ENCODE data around the gene OR52M1.

OR52M1 gene

DNA sequence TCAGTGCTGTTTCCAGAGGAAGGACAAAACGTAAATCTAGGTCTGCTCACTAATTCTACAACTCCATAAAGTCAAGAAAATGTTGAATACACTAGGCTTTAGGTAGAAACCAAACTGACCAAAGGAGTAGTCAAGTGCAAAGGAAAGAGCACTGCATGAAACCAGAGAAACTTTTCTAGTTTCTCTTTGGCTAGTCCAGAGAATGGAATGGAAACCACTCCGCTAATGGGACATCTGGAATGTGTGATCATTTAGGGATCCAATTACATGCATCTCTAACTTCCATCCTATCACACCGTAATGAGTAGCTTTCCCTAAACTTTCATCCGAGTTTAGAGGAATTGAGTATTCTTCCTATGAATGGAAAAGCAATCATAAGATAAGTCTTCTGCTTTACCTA is 2.4 kb downstream of the OR52M1 start:
- TF ChIP-seq, protein P1, sequence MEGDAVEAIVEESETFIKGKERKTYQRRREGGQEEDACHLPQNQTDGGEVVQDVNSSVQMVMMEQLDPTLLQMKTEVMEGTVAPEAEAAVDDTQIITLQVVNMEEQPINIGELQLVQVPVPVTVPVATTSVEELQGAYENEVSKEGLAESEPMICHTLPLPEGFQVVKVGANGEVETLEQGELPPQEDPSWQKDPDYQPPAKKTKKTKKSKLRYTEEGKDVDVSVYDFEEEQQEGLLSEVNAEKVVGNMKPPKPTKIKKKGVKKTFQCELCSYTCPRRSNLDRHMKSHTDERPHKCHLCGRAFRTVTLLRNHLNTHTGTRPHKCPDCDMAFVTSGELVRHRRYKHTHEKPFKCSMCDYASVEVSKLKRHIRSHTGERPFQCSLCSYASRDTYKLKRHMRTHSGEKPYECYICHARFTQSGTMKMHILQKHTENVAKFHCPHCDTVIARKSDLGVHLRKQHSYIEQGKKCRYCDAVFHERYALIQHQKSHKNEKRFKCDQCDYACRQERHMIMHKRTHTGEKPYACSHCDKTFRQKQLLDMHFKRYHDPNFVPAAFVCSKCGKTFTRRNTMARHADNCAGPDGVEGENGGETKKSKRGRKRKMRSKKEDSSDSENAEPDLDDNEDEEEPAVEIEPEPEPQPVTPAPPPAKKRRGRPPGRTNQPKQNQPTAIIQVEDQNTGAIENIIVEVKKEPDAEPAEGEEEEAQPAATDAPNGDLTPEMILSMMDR (IDR thresholded peaks at IDR 0.05) = no peak
- peaks cover 0 to 10% (median 8%) of the 10 kb centered on the region in 3 donors for H3K9me3 ChIP-seq
- H3K4me3 ChIP-seq = no peak overlapping the region
- no peak overlapping the region for H3K27ac ChIP-seq
- H3K27me3 ChIP-seq = no peaks in the 10 kb centered on the region
- H3K4me1 ChIP-seq = no peaks in the 10 kb centered on the region
- DNase-seq = no peak
- H3K36me3 ChIP-seq = no peaks in the 10 kb centered on the region
- intact Hi-C loops (cut with DNase I; ENCODE audit: low total_unique reads) = no loop called here

DNA sequence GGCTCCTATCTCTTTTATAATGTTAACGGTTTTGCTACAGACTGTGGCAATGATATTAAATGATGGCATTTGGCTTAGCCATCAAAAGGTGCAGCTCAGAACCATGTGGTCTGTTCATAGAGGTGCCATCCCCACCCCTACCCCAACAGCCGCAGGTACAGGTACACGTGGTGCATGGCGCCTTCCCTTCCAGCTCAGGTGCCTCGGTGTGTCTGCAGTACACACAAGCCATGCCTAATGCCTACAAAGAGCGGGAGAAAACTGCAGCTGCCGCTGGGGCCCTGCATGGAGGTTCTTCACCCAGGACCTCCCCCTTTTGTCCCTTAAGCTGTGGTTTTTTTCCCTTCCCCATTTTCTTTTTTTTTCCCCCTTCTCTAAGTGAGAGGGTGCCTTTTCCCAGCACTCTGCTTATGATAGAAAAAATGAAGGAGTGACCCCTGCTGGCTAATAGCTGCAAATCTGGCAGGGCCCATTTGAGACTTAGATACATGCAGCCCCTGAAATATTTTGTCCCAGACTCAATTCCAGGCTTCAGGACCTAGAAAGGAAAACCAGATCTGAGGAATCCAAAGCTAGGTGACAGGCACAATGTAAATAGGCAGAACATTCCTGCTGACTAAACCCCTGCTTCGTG is 6.5 kb downstream of the OR52M1 start:
- Histone ChIP-seq H3K4me3 (no peak overlapping the region), H3K27me3 (peaks cover 0 to 2% of the 10 kb centered on the region in 2 donors), H3K9me3 (peaks cover 0 to 17% (median 8%) of the 10 kb centered on the region in 3 donors), H3K36me3 (no peaks in the 10 kb centered on the region), H3K4me1 (no peaks in the 10 kb centered on the region), H3K27ac (no peak overlapping the region)
- TF ChIP-seq, protein P1 (IDR thresholded peaks at IDR 0.05) = no peak
- intact Hi-C loops (cut with DNase I; ENCODE audit: low total_unique reads) = no loop called here
- DNase-seq = no peak

DNA sequence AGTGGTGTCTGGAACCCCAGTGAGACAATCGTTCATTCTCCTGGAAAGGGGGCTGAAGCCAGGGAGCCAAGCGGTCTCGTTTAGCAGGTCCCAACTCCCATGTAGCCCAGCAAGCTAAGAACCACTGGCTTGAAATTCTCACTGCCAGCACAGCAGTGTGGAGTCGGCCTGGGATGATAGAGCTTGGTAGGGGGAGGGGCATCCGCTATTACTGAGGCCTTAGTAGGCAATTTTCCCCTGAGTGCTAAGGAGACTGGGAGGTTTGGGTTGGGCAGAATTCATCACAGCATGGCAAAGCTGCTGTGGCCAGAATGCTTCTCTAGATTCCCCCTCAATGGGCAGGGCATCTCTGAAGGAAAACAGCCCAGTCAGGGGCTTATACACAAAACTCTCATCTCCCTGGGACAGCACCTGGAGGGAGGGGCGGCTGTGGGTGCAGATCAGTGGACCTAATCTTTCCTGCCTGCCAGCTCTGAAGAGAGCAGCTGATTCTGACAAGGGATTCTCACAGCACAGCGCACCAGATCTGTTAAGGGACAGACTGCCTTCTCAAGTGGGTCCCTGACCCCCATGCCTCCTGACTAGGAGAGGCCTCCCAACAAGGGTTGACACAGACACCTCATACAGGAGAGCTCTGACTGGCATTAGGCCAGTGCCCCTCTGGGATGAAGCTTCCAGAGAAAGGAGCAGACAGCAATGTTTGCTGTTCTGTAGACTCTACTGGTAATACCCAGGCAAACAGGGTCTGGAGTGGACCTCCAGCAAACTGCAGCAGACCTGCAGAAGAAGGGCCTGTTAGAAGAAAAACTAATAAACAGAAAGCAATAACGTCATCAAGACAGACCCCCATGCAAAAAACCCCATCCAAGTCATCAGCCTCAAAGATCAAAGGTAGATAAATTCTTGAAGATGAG is 14.8 kb downstream of the OR52M1 start:
- H3K4me1 ChIP-seq = peaks cover 0 to 2% (median 0%) of the 10 kb centered on the region in 4 donors
- intact Hi-C loops (cut with DNase I; ENCODE audit: low total_unique reads) = no loop called here
- TF ChIP-seq, protein P1 (IDR thresholded peaks at IDR 0.05) = no peak
- H3K36me3 ChIP-seq = no peaks in the 10 kb centered on the region
- no peak for DNase-seq
- H3K27ac ChIP-seq = no peak overlapping the region
- peaks cover 0 to 6% (median 0%) of the 10 kb centered on the region in 3 donors for H3K9me3 ChIP-seq
- no peak overlapping the region for H3K4me3 ChIP-seq
- no peaks in the 10 kb centered on the region for H3K27me3 ChIP-seq

DNA sequence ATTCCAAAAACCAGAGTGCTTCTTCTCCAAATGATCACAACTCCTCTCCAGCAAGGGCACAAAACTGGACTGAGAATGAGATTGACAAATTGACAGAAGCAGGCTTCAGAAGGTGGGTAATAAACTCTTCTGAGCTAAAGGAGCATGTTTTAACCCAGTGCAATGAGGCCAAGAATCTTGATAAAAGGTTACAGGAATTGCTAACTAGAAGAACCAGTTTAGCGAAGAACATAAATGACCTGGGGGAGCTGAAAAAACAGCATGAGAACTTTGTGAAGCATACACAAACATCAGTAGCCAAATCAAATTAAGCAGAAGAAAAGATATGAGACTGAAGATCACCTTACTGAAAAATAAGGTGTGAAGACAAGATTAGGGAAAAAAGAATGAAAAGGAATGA is 15.5 kb downstream of the OR52M1 start:
- Histone ChIP-seq H3K4me1 (peaks cover 0 to 2% (median 0%) of the 10 kb centered on the region in 4 donors), H3K4me3 (no peak overlapping the region), H3K27me3 (no peaks in the 10 kb centered on the region), H3K27ac (no peak overlapping the region), H3K9me3 (peaks cover 0 to 6% (median 0%) of the 10 kb centered on the region in 3 donors), H3K36me3 (no peaks in the 10 kb centered on the region)
- intact Hi-C loops (cut with DNase I; ENCODE audit: low total_unique reads) = no loop called here
- TF ChIP-seq, protein P1 (IDR thresholded peaks at IDR 0.05) = no peak
- DNase-seq = no peak

DNA sequence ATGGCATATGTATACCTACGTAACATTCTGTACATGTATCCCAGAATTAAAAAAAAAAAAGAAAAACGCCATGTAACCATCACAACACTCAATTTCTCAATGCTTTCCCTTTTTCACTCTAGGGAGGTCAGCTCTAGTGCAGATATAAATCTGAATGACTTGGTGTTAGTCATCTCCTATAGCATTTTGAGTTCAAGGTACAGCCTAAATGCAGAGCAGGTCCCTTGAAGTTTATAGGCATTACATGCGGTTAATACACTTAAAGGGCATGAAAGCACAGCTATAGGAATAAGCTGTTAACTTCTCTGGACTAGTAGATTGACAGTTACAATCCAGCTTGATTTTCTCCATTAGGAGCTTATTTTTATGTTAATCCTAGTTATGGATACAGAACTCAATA is 20.4 kb downstream of the OR52M1 start:
- TF ChIP-seq, protein P1 (IDR thresholded peaks at IDR 0.05) = no peak
- intact Hi-C loops (cut with DNase I; ENCODE audit: low total_unique reads) = no loop called here

More for the DNA sequence above, 20.4 kb downstream of the OR52M1 start:
- Histone ChIP-seq H3K36me3 (no peaks in the 10 kb centered on the region), H3K27ac (no peak overlapping the region), H3K4me1 (no peaks in the 10 kb centered on the region), H3K9me3 (peaks cover 0 to 6% (median 0%) of the 10 kb centered on the region in 3 donors), H3K27me3 (no peaks in the 10 kb centered on the region), H3K4me3 (no peak overlapping the region)
- DNase-seq = no peak
